ENCODE measurements around the gene HIC2. TPM values are rescaled to one million over a fixed set of nuclear protein-coding genes. Genes with fewer than 3 reads are reported as not detected.
A peak's percentile ranks its signal among the peaks of the same experiment; 100 is the strongest.
"Not testable (repeated sequence)": the region's sequence is repeated elsewhere in the genome, so short reads cannot be mapped to it uniquely, and the experiment has no call there.

HIC2 gene
- total RNA-seq, 1 experiment from 2014 or later = 18.5 TPM

- DNase-seq (ENCODE audit: low spot score) = no peak
- in situ Hi-C loops (cut with HindIII; ENCODE audit: low sequenced_read_pairs) = no loop called here
Observed at GRCh38 chr22:21447694-21448402, 30.7 kb downstream of the HIC2 start.

- DNase-seq (ENCODE audit: low spot score) = no peak
- in situ Hi-C loops (cut with HindIII; ENCODE audit: low sequenced_read_pairs) = no loop called here
Observed at GRCh38 chr22:21448627-21449416, 31.7 kb downstream of the HIC2 start.

- in situ Hi-C loops (cut with HindIII; ENCODE audit: low sequenced_read_pairs) = no loop called here
- DNase-seq (ENCODE audit: low spot score) = no peak
Observed at GRCh38 chr22:21449531-21450319, 32.6 kb downstream of the HIC2 start.

- in situ Hi-C loops (cut with HindIII; ENCODE audit: low sequenced_read_pairs) = no loop called here
- no peak for DNase-seq (ENCODE audit: low spot score)
Observed at GRCh38 chr22:21450320-21450831, 33.2 kb downstream of the HIC2 start.

GRCh38 chr22:21450858-21451353, 33.7 kb downstream of the HIC2 start:
- no peak for DNase-seq (ENCODE audit: low spot score)
- in situ Hi-C loops (cut with HindIII; ENCODE audit: low sequenced_read_pairs) = no loop called here

GRCh38 chr22:21451545-21452520, 34.7 kb downstream of the HIC2 start:
- in situ Hi-C loops (cut with HindIII; ENCODE audit: low sequenced_read_pairs) = no loop called here
- DNase-seq (ENCODE audit: low spot score) = no peak

GRCh38 chr22:21452666-21453065, 35.5 kb downstream of the HIC2 start:
- DNase-seq (ENCODE audit: low spot score); in situ Hi-C loops (cut with HindIII; ENCODE audit: low sequenced_read_pairs): not testable (repeated sequence)

- DNase-seq (ENCODE audit: low spot score); in situ Hi-C loops (cut with HindIII; ENCODE audit: low sequenced_read_pairs): not testable (repeated sequence)
Observed at GRCh38 chr22:21454998-21455333, 37.8 kb downstream of the HIC2 start.

GRCh38 chr22:21455334-21456089, 38.3 kb downstream of the HIC2 start:
- peak; percentile 78 for DNase-seq (ENCODE audit: low spot score)
- in situ Hi-C loops (cut with HindIII; ENCODE audit: low sequenced_read_pairs) = no loop called here

- no peak for DNase-seq (ENCODE audit: low spot score)
- in situ Hi-C loops (cut with HindIII; ENCODE audit: low sequenced_read_pairs) = no loop called here
Observed at GRCh38 chr22:21457023-21457787, 40.0 kb downstream of the HIC2 start.

GRCh38 chr22:21462672-21463071, 45.5 kb downstream of the HIC2 start:
- DNase-seq (ENCODE audit: low spot score); in situ Hi-C loops (cut with HindIII; ENCODE audit: low sequenced_read_pairs): not testable (repeated sequence)

GRCh38 chr22:21467337-21468193, 50.4 kb downstream of the HIC2 start, which contains the start of gene TMEM191C:
TSS of gene TMEM191C (plus strand) at chr22:21467387. CDS start at chr22:21467460, 73 bp downstream.
- in situ Hi-C loops (cut with HindIII; ENCODE audit: low sequenced_read_pairs); DNase-seq (ENCODE audit: low spot score): not testable (repeated sequence)

GRCh38 chr22:21468194-21469096, 51.3 kb downstream of the HIC2 start:
- in situ Hi-C loops (cut with HindIII; ENCODE audit: low sequenced_read_pairs) = not testable (repeated sequence)
- DNase-seq (ENCODE audit: low spot score) = peak; percentile 83

- in situ Hi-C loops (cut with HindIII; ENCODE audit: low sequenced_read_pairs); DNase-seq (ENCODE audit: low spot score): not testable (repeated sequence)
Observed at GRCh38 chr22:21469097-21469994, 52.2 kb downstream of the HIC2 start.

Data from G401 (cell line).